Heart left ventricle (tissue), 16 donors: ENCODE results near the gene HMG20A. TPM values are rescaled to one million over a fixed set of nuclear protein-coding genes. Genes with fewer than 3 reads are reported as not detected.

Experiments used
- ATAC-seq, 4 donors: fragments of 200-7000 bp; cut with Tn5 transposase; one replicate each; pipeline ENCODE4 v1.9.1; 2020 to 2022; ENCODE audit warnings: moderate library complexity in 4 of 4, mild to moderate bottlenecking in 3 of 4, moderate number of reproducible peaks in 1 of 4
- DNase-seq, 5 donors: peaks; one replicate each; pipeline ENCODE4 v3.0.0-alpha.2; 2020
- H3K27ac ChIP-seq, 12 donors: fragments of 200-600 bp; sonication (generic) in 4 of 12; one replicate each; pipeline versions ENCODE4 v1.5.0 to v1.8.0; 2016 to 2022; ENCODE audit warnings: mild to moderate bottlenecking in 2 of 12
- H3K27me3 ChIP-seq, 9 donors: fragments of 200-600 bp; sonication (generic) in 2 of 9; one replicate each; pipeline versions ENCODE4 v1.5.1 to v1.8.0; 2016 to 2022; ENCODE audit warnings: mild to moderate bottlenecking in 3 of 9
- H3K36me3 ChIP-seq, 9 donors: fragments of 200-600 bp; sonication (generic) in 2 of 9; one replicate each; pipeline versions ENCODE4 v1.5.0 to v1.8.0; 2018 to 2022; ENCODE audit warnings: mild to moderate bottlenecking in 2 of 9
- H3K4me1 ChIP-seq, 12 donors: fragments of 200-600 bp; sonication (generic) in 4 of 12; one replicate each; pipeline versions ENCODE4 v1.5.0 to v1.8.0; 2016 to 2022; ENCODE audit warnings: mild to moderate bottlenecking in 3 of 12
- H3K4me3 ChIP-seq, 12 donors: fragments of 200-600 bp; sonication (generic) in 4 of 12; one replicate each; pipeline versions ENCODE4 v1.5.0 to v1.8.0; 2017 to 2022; ENCODE audit warnings: mild to moderate bottlenecking in 9 of 12, moderate library complexity in 4 of 12
- H3K9me3 ChIP-seq, 12 donors: fragments of 200-600 bp; sonication (generic) in 4 of 12; one replicate each; pipeline versions ENCODE4 v1.5.0 to v1.8.0; 2016 to 2022; ENCODE audit warnings: mild to moderate bottlenecking in 1 of 12
- POLR2A ChIP-seq, 2 donors: fragments of 450-650 bp; IDR thresholded peaks; one replicate each; pipeline ENCODE4 v1.6.1; 2017; ENCODE audit warnings: antibody characterized with exemption in 2 of 2, mild to moderate bottlenecking in 2 of 2, moderate library complexity in 2 of 2
- WGBS, 4 donors: extraction: QIAGEN DNeasy Blood & Tissue Kit in 2 of 4; methylation state at CpG; one replicate each; pipeline versions ENCODE4 v1.1.5 to v1.1.7; 2013 to 2018; 5-methylcytosine and 5-hydroxymethylcytosine counted together
- intact Hi-C, 10 donors: fragments of 100-400 bp; cut with DNase I; formaldehyde crosslinking; loops; one replicate each; pipeline versions ENCODE4 v1.11.1 to v1.14.2; 2022
- polyA plus RNA-seq, 2 donors: library from polyadenylated mRNA; stranded (reverse); fragments of 200-250 nt; gene quantifications; one replicate each; pipeline ENCODE4 v1.2.3, GENCODE V29; 2013
- total RNA-seq, 9 donors: library from RNA; depleted of rRNA in 2 of 9; stranded (reverse); fragments of >200 nt in 2 of 9; fragmentation: NEBNext Ultra II Directional in 3 of 9; extraction: Animal tissue kit (Norgen Biotek cat#: 25700) in 3 of 9; gene quantifications; one replicate each; pipeline versions ENCODE4 v1.1.0 to v1.2.4, GENCODE V29; 2016 to 2023
- TF ChIP-seq, protein P1 (sequence below), 12 donors: fragments of 200-600 bp; sonication (generic) in 4 of 12; IDR thresholded peaks; one replicate each; pipeline versions ENCODE4 v1.5.0 to v1.8.0; 2018 to 2022; ENCODE audit warnings: antibody characterized with exemption in 12 of 12, mild to moderate bottlenecking in 5 of 12
- donor health status: ischemic (EF 13 %, LVEDD 7.1; RV severe dilation, severe dysfunction).
- donor health status: healthy with polysubstance abuse.
- donor health status: DM: no; HTN: yes; CAD: no.
- donor health status: DM: no; HTN: no; CAD: no.
- donor health status: ischemic (EF 25% LVEDD 6.9; RV normal size, moderate dysfunction).
- donor health status: ischemic (EF 25% LVEDD 5.7; RV mildly dilated, moderate dysfunction).
- donor health status: healthy.
- donor health status: DM: yes; HTN: yes; CAD: no.
- donor health status: ischemic (EF 35%, LVEDD 5.7; RV mildly dilated, moderate dysfunction).
- donor health status: nonischemic (EF 11% LVEDD 7.7; RV severe dilation, severe dysfunction).
- donor health status: DM: yes; HTN: yes; CAD: no.
- donor health status: PGD.
- donor health status: ischemic (EF 29% LVEDD 5.4; RV normal size, mild dysfunction).
- donor health status: nonischemic (EF 23%, LVEDD 6.1; RV moderate dilation, normal function).

The HMG20A gene
- total and polyA plus RNA-seq, 11 donors: 14.8 to 54.1 (median 32.0) TPM

- WGBS, 4 donors: 31 to 42% (median 39%) methylated on average over 1 of the region's 1 CpG
- Histone ChIP-seq H3K9me3 (no peaks in the 10 kb centered on the region), H3K36me3 (peaks cover 0 to 66% (median 50%) of the 10 kb centered on the region in 9 donors), H3K27me3 (no peaks in the 10 kb centered on the region), H3K4me1 (peaks cover 0 to 72% (median 47%) of the 10 kb centered on the region in 12 donors), H3K27ac (peak overlapping the region in 9 of 12 donors; percentile 10 to 72 (median 44)), H3K4me3 (no peak overlapping the region)
- intact Hi-C loops: loop anchor here in 1 of 10 donors (5.0 kb wide), 1 partner anchor 61 kb away; the partner anchor contains the start of genes HMG20A and PEAK1
- ATAC-seq (no peak), DNase-seq (no peak)
- TF ChIP-seq, protein P1, sequence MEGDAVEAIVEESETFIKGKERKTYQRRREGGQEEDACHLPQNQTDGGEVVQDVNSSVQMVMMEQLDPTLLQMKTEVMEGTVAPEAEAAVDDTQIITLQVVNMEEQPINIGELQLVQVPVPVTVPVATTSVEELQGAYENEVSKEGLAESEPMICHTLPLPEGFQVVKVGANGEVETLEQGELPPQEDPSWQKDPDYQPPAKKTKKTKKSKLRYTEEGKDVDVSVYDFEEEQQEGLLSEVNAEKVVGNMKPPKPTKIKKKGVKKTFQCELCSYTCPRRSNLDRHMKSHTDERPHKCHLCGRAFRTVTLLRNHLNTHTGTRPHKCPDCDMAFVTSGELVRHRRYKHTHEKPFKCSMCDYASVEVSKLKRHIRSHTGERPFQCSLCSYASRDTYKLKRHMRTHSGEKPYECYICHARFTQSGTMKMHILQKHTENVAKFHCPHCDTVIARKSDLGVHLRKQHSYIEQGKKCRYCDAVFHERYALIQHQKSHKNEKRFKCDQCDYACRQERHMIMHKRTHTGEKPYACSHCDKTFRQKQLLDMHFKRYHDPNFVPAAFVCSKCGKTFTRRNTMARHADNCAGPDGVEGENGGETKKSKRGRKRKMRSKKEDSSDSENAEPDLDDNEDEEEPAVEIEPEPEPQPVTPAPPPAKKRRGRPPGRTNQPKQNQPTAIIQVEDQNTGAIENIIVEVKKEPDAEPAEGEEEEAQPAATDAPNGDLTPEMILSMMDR (IDR thresholded peaks at IDR 0.05): no peak
- no peak for TF ChIP-seq POLR2A (IDR thresholded peaks at IDR 0.05)
Observed at GRCh38 chr15:77483425-77484140, 62.9 kb downstream of the HMG20A start.

DNA sequence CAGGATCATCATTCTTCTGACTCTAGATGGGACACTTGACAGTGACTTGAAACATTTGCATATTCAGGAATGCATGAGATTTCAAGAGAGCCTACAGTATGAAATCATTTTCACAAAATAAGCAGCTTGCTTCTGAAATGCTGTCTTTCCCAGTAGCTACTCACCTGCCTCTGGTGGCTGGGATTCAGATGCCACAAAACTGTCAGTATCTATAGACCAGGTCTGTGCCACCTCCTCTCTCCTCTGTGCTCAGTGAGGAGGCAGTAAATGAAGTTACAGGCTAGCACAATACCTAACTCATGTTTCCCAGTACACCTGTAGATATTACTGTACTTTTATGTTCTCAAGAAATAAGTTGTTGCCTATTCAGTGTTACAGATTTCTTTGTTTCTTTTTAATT, 64.3 kb downstream of the HMG20A start:
- TF ChIP-seq, protein P1 (IDR thresholded peaks at IDR 0.05): no peak
- no peak for TF ChIP-seq POLR2A (IDR thresholded peaks at IDR 0.05)
- Histone ChIP-seq H3K36me3 (peaks cover 0 to 52% (median 36%) of the 10 kb centered on the region in 9 donors), H3K9me3 (no peaks in the 10 kb centered on the region), H3K27ac (peak overlapping the region in 6 of 12 donors; percentile 2 to 71 (median 26)), H3K27me3 (no peaks in the 10 kb centered on the region), H3K4me3 (no peak overlapping the region), H3K4me1 (peaks cover 0 to 72% (median 47%) of the 10 kb centered on the region in 12 donors)
- intact Hi-C loops: loop anchor here in 1 of 10 donors (5.0 kb wide), 1 partner anchor 63 kb away; the partner anchor contains the start of genes HMG20A and PEAK1
- no peak for ATAC-seq
- no peak for DNase-seq

GRCh38 chr15:77486542-77487468, 66.1 kb downstream of the HMG20A start:
- Histone ChIP-seq H3K36me3 (peaks cover 0 to 38% (median 22%) of the 10 kb centered on the region in 9 donors), H3K4me3 (no peak overlapping the region), H3K9me3 (no peaks in the 10 kb centered on the region), H3K4me1 (peaks cover 0 to 67% (median 41%) of the 10 kb centered on the region in 12 donors), H3K27me3 (no peaks in the 10 kb centered on the region), H3K27ac (peak overlapping the region; percentile 1 to 82 (median 68))
- intact Hi-C loops: no loop called here
- peak in 1 of 5 donors; percentile 56 for DNase-seq
- peak; percentile 21 to 85 (median 70) for ATAC-seq
- TF ChIP-seq POLR2A (IDR thresholded peaks at IDR 0.05): no peak
- TF ChIP-seq, protein P1 (IDR thresholded peaks at IDR 0.05): no peak
- 42 to 48% (median 45%) methylated on average over 7 of the region's 7 CpGs for WGBS, 4 donors

DNA sequence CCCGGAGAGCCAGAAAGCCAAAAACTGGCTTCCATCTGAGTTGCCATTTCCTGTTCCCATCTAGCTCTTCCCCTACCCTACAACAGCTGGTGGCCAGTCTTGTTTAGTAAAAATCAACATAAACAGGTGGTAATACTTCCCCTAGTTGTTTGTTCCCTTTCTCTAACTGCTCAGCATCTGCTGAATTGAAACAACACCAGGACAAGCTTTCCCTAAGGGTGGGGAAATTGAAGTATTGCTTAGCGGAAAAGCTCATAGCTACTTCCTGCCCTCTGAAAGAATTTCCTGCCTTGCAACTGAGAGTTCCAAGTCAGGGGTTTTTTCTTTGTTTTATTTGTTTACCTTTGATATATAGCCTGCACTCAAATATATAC, 66.8 kb downstream of the HMG20A start:
- Histone ChIP-seq H3K36me3 (peaks cover 0 to 32% (median 22%) of the 10 kb centered on the region in 9 donors), H3K9me3 (no peaks in the 10 kb centered on the region), H3K4me1 (peaks cover 0 to 62% (median 35%) of the 10 kb centered on the region in 12 donors), H3K4me3 (no peak overlapping the region), H3K27me3 (no peaks in the 10 kb centered on the region), H3K27ac (peak overlapping the region; percentile 1 to 82 (median 68))
- DNase-seq (no peak), ATAC-seq (peak in 3 of 4 donors; percentile 16 to 64 (median 27))
- 45 to 64% (median 47%) methylated on average over 2 of the region's 2 CpGs for WGBS, 4 donors
- intact Hi-C loops: no loop called here
- TF ChIP-seq POLR2A (IDR thresholded peaks at IDR 0.05): no peak
- TF ChIP-seq, protein P1 (IDR thresholded peaks at IDR 0.05): no peak
